Gastrocnemius medialis (tissue), 4 donors: ENCODE data around the gene RASL12.

Source experiments
- CTCF ChIP-seq, 5 experiments: fragments of 450-650 bp in 3 of 5; fragments of 200-600 bp in 2 of 5; sonication (generic) in 2 of 5; IDR thresholded peaks in 4 of 5; conservative IDR thresholded peaks in 1 of 5; 1 replicate in 4 of 5; 2 replicates in 1 of 5; pipeline ENCODE4 v1.5.1; 2016 to 2019; ENCODE audit warnings: antibody characterized with exemption in 5 of 5, mild to moderate bottlenecking in 3 of 5, moderate library complexity in 3 of 5
- POLR2A ChIP-seq, 2 donors: fragments of 450-650 bp; IDR thresholded peaks; one replicate each; pipeline ENCODE4 v1.6.1; 2017; ENCODE audit warnings: antibody characterized with exemption in 2 of 2, mild to moderate bottlenecking in 2 of 2, moderate library complexity in 2 of 2

GRCh38 chr15:65069179-65069578 lies 1.4 kb upstream of the RASL12 start:
- TF ChIP-seq CTCF (IDR thresholded peaks at IDR 0.05 in 4 of 5, conservative IDR thresholded peaks at IDR 0.05 in 1 of 5) (no peak), POLR2A (IDR thresholded peaks at IDR 0.05) (no peak)
